GM20000 (cell line): ENCODE data around the gene IL20RA.

Source experiments
- DNase-seq: peaks from one replicate; pipeline ENCODE4 v3.0.0; 2012; ENCODE audit warnings: low spot score
- CTCF ChIP-seq: IDR thresholded peaks from 2 replicates; pipeline ENCODE4 v1.5.1; 2012; ENCODE audit warnings: mild to moderate bottlenecking, control low read depth; ENCODE audit errors: extremely low read depth, missing control alignments

The IL20RA gene

GRCh38 chr6:137024237-137024990 lies 20.4 kb downstream of the IL20RA start:
- DNase-seq = no peak
- TF ChIP-seq CTCF = no peak

GRCh38 chr6:137020776-137021175 lies 24.0 kb downstream of the IL20RA start:
- DNase-seq = no peak
- TF ChIP-seq CTCF = no peak

- no peak for TF ChIP-seq CTCF
- DNase-seq = no peak
Measured at GRCh38 chr6:137019476-137020272, 25.1 kb downstream of the IL20RA start.

GRCh38 chr6:137017081-137017480 lies 27.7 kb downstream of the IL20RA start:
- no peak for TF ChIP-seq CTCF
- DNase-seq = no peak

GRCh38 chr6:137016356-137016755 lies 28.4 kb downstream of the IL20RA start:
- no peak for TF ChIP-seq CTCF

GRCh38 chr6:137015943-137016342 lies 28.8 kb downstream of the IL20RA start:
- no peak for TF ChIP-seq CTCF
- DNase-seq = no peak

More at GRCh38 chr6:137016356-137016755, 28.4 kb downstream of the IL20RA start:
- no peak for DNase-seq
